ENCODE data around the gene CYP3A4. TPM values are rescaled to one million over a fixed set of nuclear protein-coding genes. Genes with fewer than 3 reads are reported as not detected.

Gene CYP3A4
- total and polyA plus RNA-seq, 9 of the 15 experiments (the other 6 are each of a cell fraction or from before 2014, with no cell fraction given): 0.07 to 0.08 TPM; not detected in 7

DNA sequence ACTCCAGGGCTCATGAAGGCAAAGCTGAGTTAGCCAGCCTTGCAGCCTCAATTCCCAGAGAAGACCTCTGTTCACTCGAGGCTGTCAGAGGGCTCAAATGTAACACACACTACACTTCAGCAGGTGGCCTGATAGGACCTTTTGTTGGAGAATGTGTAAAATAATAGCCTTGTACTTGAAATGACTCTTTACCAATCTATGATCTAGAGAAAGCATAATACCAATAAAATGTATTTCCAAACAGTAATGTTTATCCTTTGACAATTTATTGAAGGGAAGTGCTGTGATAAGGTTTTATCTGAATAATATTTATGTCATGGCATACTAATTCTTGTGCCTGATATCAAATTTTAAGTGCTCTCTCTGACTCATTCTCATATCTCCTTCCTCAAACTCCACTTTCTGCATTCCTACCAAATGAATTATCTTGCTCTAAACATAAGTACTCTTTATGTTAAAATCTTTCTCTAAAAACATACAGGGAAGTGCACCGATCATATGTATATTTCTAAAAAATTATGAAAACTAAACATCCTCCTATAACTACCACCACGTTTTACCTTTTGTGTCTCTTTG, 69.9 kb downstream of the CYP3A4 start:
- intact Hi-C loops (cut with micrococcal nuclease): no loop called here
- H4K20me1 ChIP-seq (replicated peaks; ENCODE audit: control insufficient read depth, insufficient read depth, low read length): no peaks in the 10 kb centered on the region
- ChIA-PET POLR2A (no interaction called here), CTCF (ENCODE audit: low intra/inter-chr PET ratio) (no interaction called here)
- no peaks in the 10 kb centered on the region for H3K9me1 ChIP-seq (ENCODE audit: control insufficient read depth, insufficient read depth, low read length)
- H3K4me3 ChIP-seq: no peak overlapping the region
- H3K27ac ChIP-seq (ENCODE audit: extremely low read depth, low read depth, low read length): no peak overlapping the region
- no peak for FAIRE-seq
- H3K4me1 ChIP-seq (replicated peaks in 1 of 2; ENCODE audit: control insufficient read depth in 2 of 2, insufficient read depth in 2 of 2, low read length in 2 of 2): peaks cover 3% of the 10 kb centered on the region in 2 experiments; a peak in 3 of 5 replicates
- no peaks in the 10 kb centered on the region for H3K27me3 ChIP-seq (ENCODE audit: control insufficient read depth in 2 of 2, insufficient read depth in 2 of 2, low read length in 2 of 2)
- DNase-seq (ENCODE audit: extremely low read depth in 1 of 4, low spot score in 3 of 4): peak in 1 of 4 experiments; percentile 34
- H3K79me2 ChIP-seq (ENCODE audit: control insufficient read depth, insufficient read depth, low read length): no peaks in the 10 kb centered on the region
- no peak overlapping the region for H3K4me2 ChIP-seq (ENCODE audit: insufficient read depth, low read length)
- H2AFZ ChIP-seq (ENCODE audit: low read depth, low read length): no peak overlapping the region
- in situ Hi-C loops (cut with MboI): no loop called here
- no peaks in the 10 kb centered on the region for H3K36me3 ChIP-seq (ENCODE audit: control insufficient read depth, insufficient read depth, low read length)
- no peaks in the 10 kb centered on the region; the same call in 1 of the 2 replicates for H3K9me3 ChIP-seq (replicated peaks; ENCODE audit: control insufficient read depth, insufficient read depth, low read depth, low read length)
- BruUV-seq (replicated peaks): no TSS peak
- WGBS (ENCODE audit: insufficient coverage, low coverage, missing lambda C conversion rate): 7% methylated on average over 3 of the region's 3 CpGs
- no peak for ATAC-seq
- no peak overlapping the region for H3K9ac ChIP-seq (ENCODE audit: insufficient read depth in 1 of 2, low read depth in 2 of 2, low read length in 2 of 2)
- TF ChIP-seq, protein P1, sequence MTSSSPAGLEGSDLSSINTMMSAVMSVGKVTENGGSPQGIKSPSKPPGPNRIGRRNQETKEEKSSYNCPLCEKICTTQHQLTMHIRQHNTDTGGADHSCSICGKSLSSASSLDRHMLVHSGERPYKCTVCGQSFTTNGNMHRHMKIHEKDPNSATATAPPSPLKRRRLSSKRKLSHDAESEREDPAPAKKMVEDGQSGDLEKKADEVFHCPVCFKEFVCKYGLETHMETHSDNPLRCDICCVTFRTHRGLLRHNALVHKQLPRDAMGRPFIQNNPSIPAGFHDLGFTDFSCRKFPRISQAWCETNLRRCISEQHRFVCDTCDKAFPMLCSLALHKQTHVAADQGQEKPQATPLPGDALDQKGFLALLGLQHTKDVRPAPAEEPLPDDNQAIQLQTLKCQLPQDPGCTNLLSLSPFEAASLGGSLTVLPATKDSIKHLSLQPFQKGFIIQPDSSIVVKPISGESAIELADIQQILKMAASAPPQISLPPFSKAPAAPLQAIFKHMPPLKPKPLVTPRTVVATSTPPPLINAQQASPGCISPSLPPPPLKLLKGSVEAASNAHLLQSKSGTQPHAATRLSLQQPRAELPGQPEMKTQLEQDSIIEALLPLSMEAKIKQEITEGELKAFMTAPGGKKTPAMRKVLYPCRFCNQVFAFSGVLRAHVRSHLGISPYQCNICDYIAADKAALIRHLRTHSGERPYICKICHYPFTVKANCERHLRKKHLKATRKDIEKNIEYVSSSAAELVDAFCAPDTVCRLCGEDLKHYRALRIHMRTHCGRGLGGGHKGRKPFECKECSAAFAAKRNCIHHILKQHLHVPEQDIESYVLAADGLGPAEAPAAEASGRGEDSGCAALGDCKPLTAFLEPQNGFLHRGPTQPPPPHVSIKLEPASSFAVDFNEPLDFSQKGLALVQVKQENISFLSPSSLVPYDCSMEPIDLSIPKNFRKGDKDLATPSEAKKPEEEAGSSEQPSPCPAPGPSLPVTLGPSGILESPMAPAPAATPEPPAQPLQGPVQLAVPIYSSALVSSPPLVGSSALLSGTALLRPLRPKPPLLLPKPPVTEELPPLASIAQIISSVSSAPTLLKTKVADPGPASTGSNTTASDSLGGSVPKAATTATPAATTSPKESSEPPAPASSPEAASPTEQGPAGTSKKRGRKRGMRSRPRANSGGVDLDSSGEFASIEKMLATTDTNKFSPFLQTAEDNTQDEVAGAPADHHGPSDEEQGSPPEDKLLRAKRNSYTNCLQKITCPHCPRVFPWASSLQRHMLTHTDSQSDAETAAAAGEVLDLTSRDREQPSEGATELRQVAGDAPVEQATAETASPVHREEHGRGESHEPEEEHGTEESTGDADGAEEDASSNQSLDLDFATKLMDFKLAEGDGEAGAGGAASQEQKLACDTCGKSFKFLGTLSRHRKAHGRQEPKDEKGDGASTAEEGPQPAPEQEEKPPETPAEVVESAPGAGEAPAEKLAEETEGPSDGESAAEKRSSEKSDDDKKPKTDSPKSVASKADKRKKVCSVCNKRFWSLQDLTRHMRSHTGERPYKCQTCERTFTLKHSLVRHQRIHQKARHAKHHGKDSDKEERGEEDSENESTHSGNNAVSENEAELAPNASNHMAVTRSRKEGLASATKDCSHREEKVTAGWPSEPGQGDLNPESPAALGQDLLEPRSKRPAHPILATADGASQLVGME (CRISPR knock-in tag; IDR thresholded peaks at IDR 0.05): no peak
- TF ChIP-seq KDM2B (CRISPR knock-in tag; IDR thresholded peaks at IDR 0.05): no peak
- TF ChIP-seq, protein P2, sequence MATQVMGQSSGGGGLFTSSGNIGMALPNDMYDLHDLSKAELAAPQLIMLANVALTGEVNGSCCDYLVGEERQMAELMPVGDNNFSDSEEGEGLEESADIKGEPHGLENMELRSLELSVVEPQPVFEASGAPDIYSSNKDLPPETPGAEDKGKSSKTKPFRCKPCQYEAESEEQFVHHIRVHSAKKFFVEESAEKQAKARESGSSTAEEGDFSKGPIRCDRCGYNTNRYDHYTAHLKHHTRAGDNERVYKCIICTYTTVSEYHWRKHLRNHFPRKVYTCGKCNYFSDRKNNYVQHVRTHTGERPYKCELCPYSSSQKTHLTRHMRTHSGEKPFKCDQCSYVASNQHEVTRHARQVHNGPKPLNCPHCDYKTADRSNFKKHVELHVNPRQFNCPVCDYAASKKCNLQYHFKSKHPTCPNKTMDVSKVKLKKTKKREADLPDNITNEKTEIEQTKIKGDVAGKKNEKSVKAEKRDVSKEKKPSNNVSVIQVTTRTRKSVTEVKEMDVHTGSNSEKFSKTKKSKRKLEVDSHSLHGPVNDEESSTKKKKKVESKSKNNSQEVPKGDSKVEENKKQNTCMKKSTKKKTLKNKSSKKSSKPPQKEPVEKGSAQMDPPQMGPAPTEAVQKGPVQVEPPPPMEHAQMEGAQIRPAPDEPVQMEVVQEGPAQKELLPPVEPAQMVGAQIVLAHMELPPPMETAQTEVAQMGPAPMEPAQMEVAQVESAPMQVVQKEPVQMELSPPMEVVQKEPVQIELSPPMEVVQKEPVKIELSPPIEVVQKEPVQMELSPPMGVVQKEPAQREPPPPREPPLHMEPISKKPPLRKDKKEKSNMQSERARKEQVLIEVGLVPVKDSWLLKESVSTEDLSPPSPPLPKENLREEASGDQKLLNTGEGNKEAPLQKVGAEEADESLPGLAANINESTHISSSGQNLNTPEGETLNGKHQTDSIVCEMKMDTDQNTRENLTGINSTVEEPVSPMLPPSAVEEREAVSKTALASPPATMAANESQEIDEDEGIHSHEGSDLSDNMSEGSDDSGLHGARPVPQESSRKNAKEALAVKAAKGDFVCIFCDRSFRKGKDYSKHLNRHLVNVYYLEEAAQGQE (IDR thresholded peaks at IDR 0.05; ENCODE audit: borderline replicate concordance): peak; percentile 18; the same call in 1 of the 2 replicates
- TF ChIP-seq, protein P2 (CRISPR knock-in tag; IDR thresholded peaks at IDR 0.05; ENCODE audit: low read depth): no peak
- TF ChIP-seq, protein P3, sequence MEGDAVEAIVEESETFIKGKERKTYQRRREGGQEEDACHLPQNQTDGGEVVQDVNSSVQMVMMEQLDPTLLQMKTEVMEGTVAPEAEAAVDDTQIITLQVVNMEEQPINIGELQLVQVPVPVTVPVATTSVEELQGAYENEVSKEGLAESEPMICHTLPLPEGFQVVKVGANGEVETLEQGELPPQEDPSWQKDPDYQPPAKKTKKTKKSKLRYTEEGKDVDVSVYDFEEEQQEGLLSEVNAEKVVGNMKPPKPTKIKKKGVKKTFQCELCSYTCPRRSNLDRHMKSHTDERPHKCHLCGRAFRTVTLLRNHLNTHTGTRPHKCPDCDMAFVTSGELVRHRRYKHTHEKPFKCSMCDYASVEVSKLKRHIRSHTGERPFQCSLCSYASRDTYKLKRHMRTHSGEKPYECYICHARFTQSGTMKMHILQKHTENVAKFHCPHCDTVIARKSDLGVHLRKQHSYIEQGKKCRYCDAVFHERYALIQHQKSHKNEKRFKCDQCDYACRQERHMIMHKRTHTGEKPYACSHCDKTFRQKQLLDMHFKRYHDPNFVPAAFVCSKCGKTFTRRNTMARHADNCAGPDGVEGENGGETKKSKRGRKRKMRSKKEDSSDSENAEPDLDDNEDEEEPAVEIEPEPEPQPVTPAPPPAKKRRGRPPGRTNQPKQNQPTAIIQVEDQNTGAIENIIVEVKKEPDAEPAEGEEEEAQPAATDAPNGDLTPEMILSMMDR (IDR thresholded peaks at IDR 0.05 in 2 of 3, conservative IDR thresholded peaks at IDR 0.05 in 1 of 3; ENCODE audit: insufficient read depth in 2 of 3, low read depth in 1 of 3, low read length in 3 of 3): 0 out of 6 replicates have a peak, but pooled peaks of 1 of the 3 experiments have one; percentile 1
- TF ChIP-seq ARNT (IDR thresholded peaks at IDR 0.05): no peak

Data from K562 (cell line).